Measurements from ENCODE around the gene LPP.
"Not testable (repeated sequence)": the region's sequence is repeated elsewhere in the genome, so short reads cannot be mapped to it uniquely, and the experiment has no call there.

The LPP gene

GRCh38 chr3:188580223-188580622 is 426.3 kb downstream of the LPP start:
- no peak for DNase-seq

DNA sequence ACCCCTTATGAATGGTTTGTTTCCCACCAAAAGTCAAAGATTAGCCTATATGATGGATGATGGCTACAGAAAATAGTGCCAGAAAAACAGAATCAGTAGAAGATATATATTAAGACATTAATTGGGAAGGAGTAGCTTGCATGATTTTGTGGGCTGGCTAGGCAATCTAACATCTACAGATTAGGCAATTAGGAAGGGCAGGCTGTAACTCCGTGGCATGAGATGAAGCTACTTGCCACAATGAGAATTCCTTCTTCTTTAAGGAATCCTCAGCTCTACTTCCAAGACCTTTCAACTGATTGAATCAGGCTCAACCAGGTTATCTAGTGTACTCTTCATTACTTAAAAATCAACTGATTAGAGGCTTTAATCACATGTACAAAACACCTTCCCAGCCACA is 426.7 kb downstream of the LPP start:
- DNase-seq = no peak

GRCh38 chr3:188581365-188581764 is 427.4 kb downstream of the LPP start:
- DNase-seq = no peak

DNA sequence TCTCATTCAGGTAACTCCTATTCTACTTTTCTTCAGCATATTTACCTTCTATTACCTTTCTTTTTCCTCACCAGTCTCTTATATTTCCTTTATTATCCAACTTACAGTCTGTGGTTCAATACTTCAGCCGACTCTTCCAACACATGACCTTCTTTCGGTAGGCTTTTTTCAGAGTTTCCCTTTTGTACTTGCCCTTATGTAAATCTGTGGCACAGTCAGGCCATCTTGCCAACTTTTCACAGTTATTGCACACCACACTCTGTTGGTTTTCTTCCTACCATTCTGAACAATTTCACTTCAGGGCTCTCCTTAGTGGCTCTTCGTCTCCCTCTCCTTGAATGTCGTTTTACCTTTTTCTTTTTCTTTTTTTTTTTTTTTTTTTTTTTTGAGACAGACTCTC is 427.8 kb downstream of the LPP start:
- no peak for DNase-seq

GRCh38 chr3:188583341-188584161 is 429.6 kb downstream of the LPP start:
- DNase-seq = no peak

- DNase-seq = no peak
These were observed 430.2 kb downstream of the LPP start for GRCh38 chr3:188584162-188584529.

- no peak for DNase-seq
These were observed 431.2 kb downstream of the LPP start for GRCh38 chr3:188584958-188585689.

GRCh38 chr3:188589071-188589470 is 435.1 kb downstream of the LPP start:
- no peak for DNase-seq

DNA sequence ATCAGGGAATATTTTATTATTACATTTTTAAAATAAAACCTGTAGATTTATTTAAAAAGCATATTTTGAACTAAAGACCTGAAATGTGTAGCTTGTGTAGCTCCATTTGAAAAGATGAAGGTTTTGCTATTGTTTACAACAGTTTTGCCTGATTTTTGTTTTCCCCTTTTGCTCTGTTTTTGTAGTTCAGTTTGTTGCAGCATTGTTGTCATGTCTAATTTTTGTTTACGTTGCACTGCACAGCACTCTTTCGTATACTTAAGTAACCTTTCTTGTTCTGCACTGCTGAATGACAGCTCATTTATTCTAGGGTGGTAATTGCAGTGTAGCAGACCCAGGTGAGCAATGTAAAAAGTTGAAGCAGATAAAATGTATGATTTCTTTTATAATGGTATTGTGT is 435.8 kb downstream of the LPP start:
- no peak for DNase-seq

- DNase-seq = no peak
These were observed 436.6 kb downstream of the LPP start for GRCh38 chr3:188590557-188590956.

DNA sequence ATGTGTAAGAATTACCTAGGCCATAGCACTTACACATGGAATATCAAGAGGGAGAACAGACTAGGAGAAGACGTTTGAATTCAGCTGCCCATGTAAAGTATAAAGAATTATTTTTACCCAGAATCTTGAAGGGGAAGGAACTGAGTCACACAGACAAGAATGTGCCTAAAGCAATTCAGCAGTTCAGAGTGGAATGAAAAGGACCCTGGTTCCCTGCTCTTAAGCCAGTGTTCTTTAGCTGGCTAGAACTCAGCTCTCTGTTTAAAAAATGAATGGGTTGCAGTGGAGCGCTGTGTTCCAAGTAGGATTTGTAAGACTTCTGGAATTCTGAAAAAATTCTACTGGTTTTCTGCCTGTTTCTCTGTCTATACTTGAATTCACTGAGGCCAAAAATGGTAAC is 440.2 kb downstream of the LPP start:
- peak in 5 of 56 donors; percentile 9 to 34 (median 23) for DNase-seq

DNA sequence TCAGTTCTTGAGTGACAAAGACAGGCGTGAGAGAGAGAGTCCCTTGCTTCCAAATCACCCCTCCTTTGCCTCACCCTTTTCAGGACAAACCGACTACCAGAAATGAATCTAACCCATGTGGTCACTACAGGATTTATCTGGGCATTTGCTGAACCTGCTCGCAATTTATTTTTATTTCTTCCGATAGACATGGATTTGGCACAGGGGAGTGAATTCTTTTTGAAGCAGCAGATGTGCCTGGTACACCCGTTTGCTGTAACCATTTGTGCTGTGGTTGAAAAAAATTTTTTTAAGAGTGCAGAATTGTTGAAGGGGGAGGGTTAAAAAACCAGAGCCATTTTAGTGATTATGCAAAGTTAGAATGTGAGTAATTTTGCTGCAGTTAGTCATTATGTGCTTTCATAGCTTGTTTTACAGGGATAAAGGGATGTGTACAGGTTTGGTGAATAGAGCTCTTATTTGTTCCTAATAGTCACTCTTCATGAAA is 442.0 kb downstream of the LPP start:
- no peak for DNase-seq

DNA sequence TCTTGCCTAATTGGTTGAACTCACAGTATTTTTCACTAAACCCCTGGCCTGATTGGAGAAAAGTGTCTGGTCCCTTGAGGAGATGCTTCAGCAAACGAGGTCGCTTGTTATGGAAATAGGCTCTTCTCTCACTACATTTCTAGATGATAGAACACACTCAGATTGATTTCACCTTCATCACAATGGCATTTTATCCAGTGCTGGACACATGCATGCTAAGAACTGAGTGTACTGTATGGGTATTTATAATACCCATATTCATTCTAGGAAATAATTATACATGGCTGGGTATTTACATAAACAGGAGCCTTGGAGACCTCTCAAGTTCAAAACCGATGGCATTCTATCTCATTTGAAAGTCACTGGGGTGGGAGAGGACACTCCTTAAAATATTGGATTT is 444.9 kb downstream of the LPP start:
- DNase-seq = no peak

GRCh38 chr3:188602111-188602510 is 448.2 kb downstream of the LPP start:
- DNase-seq = no peak

DNA sequence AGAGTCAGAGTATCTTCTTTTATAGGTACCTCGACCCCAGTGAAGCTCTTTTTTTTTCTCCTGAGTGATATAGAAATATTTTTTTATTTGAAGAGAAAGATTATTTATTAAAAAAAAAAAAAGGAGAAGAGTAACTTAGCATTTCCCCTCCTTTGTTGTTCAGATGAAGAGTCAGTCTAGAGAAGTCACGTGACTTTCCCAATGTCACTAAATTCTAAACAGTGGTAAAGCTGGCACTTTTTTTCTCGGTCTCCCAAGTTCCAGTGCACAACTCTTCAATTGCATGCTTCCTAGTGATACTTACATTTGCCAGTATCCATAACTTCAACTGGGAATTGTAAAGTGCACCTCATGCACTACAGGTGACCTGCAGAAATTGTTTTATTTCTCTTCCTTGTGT is 448.7 kb downstream of the LPP start:
- no peak for DNase-seq

- no peak for DNase-seq
These were observed 450.7 kb downstream of the LPP start for GRCh38 chr3:188604651-188605050.

DNA sequence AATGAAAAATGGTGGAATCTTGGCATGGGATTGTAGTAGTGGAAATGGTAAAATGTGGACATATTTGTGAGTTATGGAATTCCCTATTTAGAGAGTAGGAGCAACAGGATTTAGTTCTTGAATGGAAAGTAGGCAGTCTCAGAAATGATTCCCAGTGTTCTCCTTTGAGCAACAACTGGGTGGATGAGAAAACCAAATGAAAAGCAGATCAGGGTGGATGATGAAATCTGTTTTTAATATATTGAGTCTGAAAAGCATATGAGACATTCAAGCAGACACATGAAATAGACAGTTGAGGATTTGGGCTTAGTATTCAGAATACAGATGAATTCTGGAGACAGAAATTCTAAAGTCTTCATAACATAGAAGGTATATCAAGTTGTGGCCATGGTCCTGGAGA is 451.3 kb downstream of the LPP start:
- DNase-seq = no peak

DNA sequence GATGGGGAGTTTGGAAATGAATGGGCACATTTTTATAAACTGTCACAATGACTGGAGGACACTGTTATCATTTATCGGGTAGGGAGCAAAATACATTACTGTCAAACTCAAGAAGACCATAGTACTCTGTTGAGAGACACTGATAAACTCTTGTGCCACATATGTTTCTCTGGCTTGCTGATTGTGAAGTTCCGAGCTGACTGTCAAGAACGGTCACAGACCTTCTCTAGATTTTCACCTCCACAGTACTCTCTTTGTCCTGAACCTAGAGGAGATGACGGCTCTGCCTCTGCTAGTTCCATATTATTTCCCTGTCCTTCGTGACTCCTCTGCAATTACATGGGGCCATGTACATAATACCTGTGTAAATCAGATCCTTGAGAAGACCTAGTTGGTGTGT is 451.9 kb downstream of the LPP start:
- no peak for DNase-seq

GRCh38 chr3:188607805-188608315 is 453.9 kb downstream of the LPP start:
- no peak for DNase-seq

DNA sequence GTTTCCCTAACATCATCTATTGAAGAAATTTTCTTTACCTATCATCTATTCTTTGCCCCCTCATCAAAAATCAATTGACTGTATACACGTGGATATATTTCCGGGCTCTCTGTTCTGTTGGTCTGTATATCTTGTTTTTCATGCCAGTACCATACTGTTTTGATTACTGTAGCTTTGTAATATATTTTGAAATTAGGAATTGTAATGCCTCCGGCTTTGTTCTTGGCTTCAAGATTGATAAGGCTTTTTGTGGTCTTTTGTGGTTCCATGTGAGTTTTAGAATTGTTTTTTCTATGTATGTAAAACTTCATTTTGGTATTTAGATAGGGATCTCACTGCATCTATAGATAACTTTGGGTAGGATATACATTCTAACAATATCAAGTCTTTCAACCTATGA is 454.4 kb downstream of the LPP start:
- DNase-seq = no peak

- DNase-seq = not testable (repeated sequence)
These were observed 459.8 kb downstream of the LPP start for GRCh38 chr3:188613721-188614120.

DNA sequence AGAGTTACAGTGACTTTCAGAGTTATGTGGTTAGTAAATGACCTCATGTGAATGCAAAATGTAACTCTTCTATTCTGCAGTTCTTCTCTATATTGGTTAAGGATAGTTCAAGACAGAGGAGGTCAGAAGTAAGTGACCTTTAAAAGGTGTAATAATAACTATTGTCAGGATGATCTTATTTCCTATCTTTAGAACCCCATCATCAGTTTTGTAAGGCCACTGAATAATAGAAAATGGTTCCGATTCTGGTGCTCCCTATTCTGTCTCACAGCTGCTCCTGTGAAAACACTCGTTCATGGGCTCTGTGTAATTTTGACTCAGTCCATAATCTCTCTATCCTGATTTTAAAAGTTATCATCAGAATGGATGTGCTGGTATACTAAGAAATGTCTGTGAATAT is 463.3 kb downstream of the LPP start:
- DNase-seq = no peak

All from amygdala (tissue), 56 donors.